Astrocyte (in vitro differentiated cells and primary cell): ENCODE results near the gene BBS12. TPM values are rescaled to one million over a fixed set of nuclear protein-coding genes. Genes with fewer than 3 reads are reported as not detected.

Source experiments
- DNase-seq: peaks from one replicate; pipeline ENCODE4 v3.0.0-alpha.2; 2010; ENCODE audit warnings: low read depth
- FAIRE-seq: peaks from 2 replicates; lab custom pipeline; 2011; peaks lifted over from hg19 to GRCh38; lab: Jason Lieb, UNC
- H2AFZ ChIP-seq: 2 replicates; pipeline ENCODE4 v1.6.0; 2012; ENCODE audit warnings: low read depth, low read length, inconsistent platforms
- H3K27ac ChIP-seq: 2 replicates; pipeline ENCODE4 v1.5.1; 2011; ENCODE audit warnings: low read depth, low read length, inconsistent platforms
- H3K27me3 ChIP-seq: 2 replicates; pipeline ENCODE4 v1.6.0; 2011; ENCODE audit warnings: low read length, inconsistent platforms; ENCODE audit not compliant: insufficient read depth
- H3K36me3 ChIP-seq: 2 replicates; pipeline ENCODE4 v1.5.1; 2011; ENCODE audit warnings: low read length, inconsistent platforms; ENCODE audit not compliant: insufficient read depth
- H3K4me1 ChIP-seq: 2 replicates; pipeline ENCODE4 v1.5.1; 2011; ENCODE audit warnings: low read length, inconsistent platforms; ENCODE audit not compliant: insufficient read depth
- H3K4me2 ChIP-seq: 2 replicates; pipeline ENCODE4 v1.6.0; 2012; ENCODE audit warnings: low read length, inconsistent platforms
- H3K4me3 ChIP-seq: 2 replicates; pipeline ENCODE4 v1.5.1; 2011; ENCODE audit warnings: low read depth, mild to moderate bottlenecking, low read length, inconsistent platforms; ENCODE audit not compliant: insufficient read depth
- H3K79me2 ChIP-seq: 2 replicates; pipeline ENCODE4 v1.6.0; 2012; ENCODE audit warnings: mild to moderate bottlenecking, low read length, inconsistent platforms; ENCODE audit not compliant: insufficient read depth
- H3K9ac ChIP-seq: 2 replicates; pipeline ENCODE4 v1.6.0; 2012; ENCODE audit warnings: mild to moderate bottlenecking, low read length, inconsistent platforms
- H3K9me3 ChIP-seq: 2 replicates; pipeline ENCODE4 v1.5.1; 2012; ENCODE audit warnings: low read depth, mild to moderate bottlenecking, low read length, inconsistent platforms; ENCODE audit not compliant: insufficient read depth
- H4K20me1 ChIP-seq: 2 replicates; pipeline ENCODE4 v1.6.0; 2012; ENCODE audit warnings: low read length, inconsistent platforms; ENCODE audit not compliant: insufficient read depth
- H3K27ac Mint-ChIP-seq: one replicate; pipeline ENCODE4 v1.8.0; 2021; ENCODE audit warnings: mild to moderate bottlenecking, mixed read lengths; ENCODE audit not compliant: unreplicated experiment
- H3K27me3 Mint-ChIP-seq: one replicate; pipeline ENCODE4 v1.8.0; 2021; ENCODE audit warnings: low read depth, mixed read lengths; ENCODE audit not compliant: unreplicated experiment
- H3K36me3 Mint-ChIP-seq: one replicate; pipeline ENCODE4 v1.8.0; 2021; ENCODE audit warnings: low read depth, mixed read lengths; ENCODE audit not compliant: unreplicated experiment
- H3K4me1 Mint-ChIP-seq: one replicate; pipeline ENCODE4 v1.8.0; 2021; ENCODE audit warnings: low read depth, mixed read lengths; ENCODE audit not compliant: unreplicated experiment
- H3K4me3 Mint-ChIP-seq: one replicate; pipeline ENCODE4 v1.8.0; 2021; ENCODE audit warnings: mild to moderate bottlenecking, moderate library complexity, mixed read lengths; ENCODE audit not compliant: unreplicated experiment
- H3K9me3 Mint-ChIP-seq: one replicate; pipeline ENCODE4 v1.8.0; 2021; ENCODE audit warnings: mild to moderate bottlenecking, mixed read lengths; ENCODE audit not compliant: unreplicated experiment
- CTCF ChIP-seq: IDR thresholded peaks from 2 replicates; pipeline ENCODE4 v1.5.1; 2011; ENCODE audit warnings: low read depth, mild to moderate bottlenecking, inconsistent platforms, low read length, moderate library complexity; ENCODE audit not compliant: insufficient read depth
- EZH2 ChIP-seq: IDR thresholded peaks from 2 replicates; pipeline ENCODE4 v1.6.1; 2012; ENCODE audit warnings: mild to moderate bottlenecking, low read length, inconsistent platforms; ENCODE audit not compliant: insufficient read depth
- total RNA-seq: library from RNA; stranded (reverse); gene quantifications from 2 replicates; pipeline ENCODE4 v1.2.1, GENCODE V29; 2021

BBS12 gene
- total RNA-seq, 1 donor from 2014 or later, result 4.7 TPM

- Mint-ChIP-seq H3K9me3 (no peaks in the 10 kb centered on the region), H3K4me3 (no peak overlapping the region), H3K27ac (peak overlapping the region; percentile 34), H3K27me3 (no peaks in the 10 kb centered on the region), H3K36me3 (no peaks in the 10 kb centered on the region), H3K4me1 (peaks cover 22% of the 10 kb centered on the region)
- no peak overlapping the region for H2AFZ ChIP-seq
- H4K20me1 ChIP-seq, result no peaks in the 10 kb centered on the region
- no peaks in the 10 kb centered on the region for H3K9me3 ChIP-seq
- peak overlapping the region; percentile 28 for H3K9ac ChIP-seq
- peak overlapping the region; percentile 74 for H3K27ac ChIP-seq
- peak; percentile 93 for DNase-seq
- peak; percentile 92 for FAIRE-seq
- TF ChIP-seq CTCF, result no peak
- TF ChIP-seq EZH2, result no peak
- H3K27me3 ChIP-seq, result no peaks in the 10 kb centered on the region
- peaks cover 21% of the 10 kb centered on the region for H3K4me1 ChIP-seq
- H3K4me3 ChIP-seq, result no peak overlapping the region
- no peaks in the 10 kb centered on the region for H3K36me3 ChIP-seq
- H3K4me2 ChIP-seq, result peak overlapping the region; percentile 47
- H3K79me2 ChIP-seq, result no peaks in the 10 kb centered on the region
Measured at GRCh38 chr4:122777846-122778673, 45.6 kb downstream of the BBS12 start.

- no peaks in the 10 kb centered on the region for H4K20me1 ChIP-seq
- H3K36me3 ChIP-seq, result no peaks in the 10 kb centered on the region
- Mint-ChIP-seq H3K27ac (no peak overlapping the region), H3K36me3 (no peaks in the 10 kb centered on the region), H3K9me3 (peaks cover 5% of the 10 kb centered on the region), H3K4me3 (no peak overlapping the region), H3K27me3 (no peaks in the 10 kb centered on the region), H3K4me1 (peaks cover 28% of the 10 kb centered on the region)
- H3K9me3 ChIP-seq, result no peaks in the 10 kb centered on the region
- H3K27me3 ChIP-seq, result no peaks in the 10 kb centered on the region
- DNase-seq (no peak), FAIRE-seq (no peak)
- no peak overlapping the region for H3K9ac ChIP-seq
- H3K4me3 ChIP-seq, result no peak overlapping the region
- no peaks in the 10 kb centered on the region for H3K79me2 ChIP-seq
- no peak overlapping the region for H3K27ac ChIP-seq
- TF ChIP-seq CTCF (no peak), EZH2 (no peak)
- H3K4me1 ChIP-seq, result peaks cover 33% of the 10 kb centered on the region
- no peak overlapping the region for H2AFZ ChIP-seq
- no peak overlapping the region for H3K4me2 ChIP-seq
Measured at GRCh38 chr4:122781486-122781885, 49.0 kb downstream of the BBS12 start.
